ENCODE data around the gene TMEM248.
A peak's percentile ranks its signal among the peaks of the same experiment; 100 is the strongest.
"Not testable (repeated sequence)": the region's sequence is repeated elsewhere in the genome, so short reads cannot be mapped to it uniquely, and the experiment has no call there.

The TMEM248 gene

GRCh38 chr7:66920769-66921395, at the start of gene TMEM248:
TMEM248 (plus strand) TSS chr7:66921225; CDS start chr7:66941866, 20,641 bp downstream.
- H3K9me3 ChIP-seq (ENCODE audit: insufficient read depth, low read length) = no peaks in the 10 kb centered on the region
- peak within 1 kb of the TSS; percentile 93 for H3K4me2 ChIP-seq (ENCODE audit: low read length)
- H3K4me3 ChIP-seq (ENCODE audit: low read length) = peak within 1 kb of the TSS; percentile 92
- peak within 1 kb of the TSS; percentile 87; the same call in 1 of the 2 replicates for H2AFZ ChIP-seq (ENCODE audit: low read depth, low read length)
- peak within 1 kb of the TSS; percentile 69 for H3K27ac ChIP-seq (ENCODE audit: low read length)
- no peaks in the 10 kb centered on the region for H3K27me3 ChIP-seq (ENCODE audit: low read depth, low read length)
- peak within 1 kb of the TSS; percentile 80 for H3K9ac ChIP-seq (ENCODE audit: low read length)
- H3K79me2 ChIP-seq (ENCODE audit: low read length) = peaks cover 64% of the 10 kb centered on the region
- H4K20me1 ChIP-seq (ENCODE audit: insufficient read depth, low read length) = peaks cover 8% of the 10 kb centered on the region; the same call in 1 of the 2 replicates
- TF ChIP-seq CTCF (IDR thresholded peaks at IDR 0.05; ENCODE audit: low read depth, low read length) = no peak
- H3K4me1 ChIP-seq (ENCODE audit: low read length) = peaks cover 21% of the 10 kb centered on the region
- H3K36me3 ChIP-seq (replicated peaks; ENCODE audit: low read depth, low read length) = peaks cover 22% of the 10 kb centered on the region

- Histone ChIP-seq H2AFZ (ENCODE audit: low read depth, low read length) (no peak overlapping the region), H3K4me3 (ENCODE audit: low read length) (no peak overlapping the region), H3K36me3 (replicated peaks; ENCODE audit: low read depth, low read length) (no peaks in the 10 kb centered on the region), H4K20me1 (ENCODE audit: insufficient read depth, low read length) (no peaks in the 10 kb centered on the region), H3K27me3 (ENCODE audit: low read depth, low read length) (no peaks in the 10 kb centered on the region), H3K27ac (ENCODE audit: low read length) (no peak overlapping the region), H3K4me1 (ENCODE audit: low read length) (peaks cover 14% of the 10 kb centered on the region), H3K9ac (ENCODE audit: low read length) (no peak overlapping the region), H3K9me3 (ENCODE audit: insufficient read depth, low read length) (no peaks in the 10 kb centered on the region), H3K4me2 (ENCODE audit: low read length) (no peak overlapping the region), H3K79me2 (ENCODE audit: low read length) (no peaks in the 10 kb centered on the region)
- TF ChIP-seq CTCF (IDR thresholded peaks at IDR 0.05; ENCODE audit: low read depth, low read length) (no peak), EZH2phosphoT487 (IDR thresholded peaks at IDR 0.05; ENCODE audit: low read depth) (no peak)
Observed at GRCh38 chr7:66873476-66873875, 47.5 kb upstream of the TMEM248 start.

GRCh38 chr7:66877577-66878300, 43.3 kb upstream of the TMEM248 start:
- Histone ChIP-seq H4K20me1 (ENCODE audit: insufficient read depth, low read length) (no peaks in the 10 kb centered on the region), H2AFZ (ENCODE audit: low read depth, low read length) (no peak overlapping the region), H3K4me2 (ENCODE audit: low read length) (peak overlapping the region; percentile 31), H3K27me3 (ENCODE audit: low read depth, low read length) (no peaks in the 10 kb centered on the region), H3K9me3 (ENCODE audit: insufficient read depth, low read length) (no peaks in the 10 kb centered on the region), H3K4me1 (ENCODE audit: low read length) (peaks cover 14% of the 10 kb centered on the region), H3K79me2 (ENCODE audit: low read length) (no peaks in the 10 kb centered on the region), H3K27ac (ENCODE audit: low read length) (peak overlapping the region; percentile 63), H3K9ac (ENCODE audit: low read length) (peak overlapping the region; percentile 4; the same call in 1 of the 2 replicates), H3K4me3 (ENCODE audit: low read length) (peak overlapping the region; percentile 7; the same call in 1 of the 2 replicates), H3K36me3 (replicated peaks; ENCODE audit: low read depth, low read length) (no peaks in the 10 kb centered on the region)
- TF ChIP-seq CTCF (IDR thresholded peaks at IDR 0.05; ENCODE audit: low read depth, low read length) = no peak
- no peak for TF ChIP-seq EZH2phosphoT487 (IDR thresholded peaks at IDR 0.05; ENCODE audit: low read depth)

GRCh38 chr7:66878301-66878685, 42.7 kb upstream of the TMEM248 start:
- H3K79me2 ChIP-seq (ENCODE audit: low read length); H3K9me3 ChIP-seq (ENCODE audit: insufficient read depth, low read length); H2AFZ ChIP-seq (ENCODE audit: low read depth, low read length); H3K9ac ChIP-seq (ENCODE audit: low read length); H4K20me1 ChIP-seq (ENCODE audit: insufficient read depth, low read length); H3K36me3 ChIP-seq (replicated peaks; ENCODE audit: low read depth, low read length); H3K27me3 ChIP-seq (ENCODE audit: low read depth, low read length): not testable (repeated sequence)
- Histone ChIP-seq H3K4me1 (ENCODE audit: low read length) (peaks cover 14% of the 10 kb centered on the region), H3K4me3 (ENCODE audit: low read length) (0 out of 2 replicates have a peak overlapping the region, but pooled peaks have one; percentile 7), H3K4me2 (ENCODE audit: low read length) (peak overlapping the region; percentile 31; the same call in 1 of the 2 replicates), H3K27ac (ENCODE audit: low read length) (peak overlapping the region; percentile 63)
